Measurements from ENCODE around the gene IVL.

GRCh38 chr1:152953761-152954160 lies 45.4 kb downstream of the IVL start:
- TF ChIP-seq POLR2A (IDR thresholded peaks at IDR 0.05): no peak
- TF ChIP-seq, protein P1, sequence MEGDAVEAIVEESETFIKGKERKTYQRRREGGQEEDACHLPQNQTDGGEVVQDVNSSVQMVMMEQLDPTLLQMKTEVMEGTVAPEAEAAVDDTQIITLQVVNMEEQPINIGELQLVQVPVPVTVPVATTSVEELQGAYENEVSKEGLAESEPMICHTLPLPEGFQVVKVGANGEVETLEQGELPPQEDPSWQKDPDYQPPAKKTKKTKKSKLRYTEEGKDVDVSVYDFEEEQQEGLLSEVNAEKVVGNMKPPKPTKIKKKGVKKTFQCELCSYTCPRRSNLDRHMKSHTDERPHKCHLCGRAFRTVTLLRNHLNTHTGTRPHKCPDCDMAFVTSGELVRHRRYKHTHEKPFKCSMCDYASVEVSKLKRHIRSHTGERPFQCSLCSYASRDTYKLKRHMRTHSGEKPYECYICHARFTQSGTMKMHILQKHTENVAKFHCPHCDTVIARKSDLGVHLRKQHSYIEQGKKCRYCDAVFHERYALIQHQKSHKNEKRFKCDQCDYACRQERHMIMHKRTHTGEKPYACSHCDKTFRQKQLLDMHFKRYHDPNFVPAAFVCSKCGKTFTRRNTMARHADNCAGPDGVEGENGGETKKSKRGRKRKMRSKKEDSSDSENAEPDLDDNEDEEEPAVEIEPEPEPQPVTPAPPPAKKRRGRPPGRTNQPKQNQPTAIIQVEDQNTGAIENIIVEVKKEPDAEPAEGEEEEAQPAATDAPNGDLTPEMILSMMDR (IDR thresholded peaks at IDR 0.05): no peak
